ENCODE data around the gene OPHN1.
"Not testable (repeated sequence)": the region's sequence is repeated elsewhere in the genome, so short reads cannot be mapped to it uniquely, and the experiment has no call there.

The OPHN1 gene

DNA sequence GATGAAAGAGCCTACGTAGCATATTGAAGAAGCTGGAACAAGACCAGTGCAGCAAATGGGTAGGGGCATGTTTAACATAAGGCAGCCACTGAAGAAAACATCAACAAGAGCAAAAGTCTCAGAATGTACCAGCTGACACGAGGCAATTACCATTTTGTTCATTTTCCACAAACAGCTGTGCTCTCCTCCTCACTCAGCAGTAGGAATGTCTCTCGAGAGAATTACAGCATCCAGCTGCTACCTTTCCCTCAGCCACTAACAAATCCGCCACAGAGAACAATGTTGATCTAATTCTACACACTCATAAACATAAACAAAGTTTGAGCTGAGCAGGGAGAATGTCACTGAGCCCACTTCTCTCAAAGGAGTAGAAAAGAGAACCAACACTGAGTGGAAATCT, 68.0 kb downstream of the OPHN1 start:
- CTCF ChIA-PET: no interaction called here
- no peak overlapping the region for H3K27ac Mint-ChIP-seq
- DNase-seq: no peak
- no peaks in the 10 kb centered on the region for H3K4me1 Mint-ChIP-seq
- H3K27me3 Mint-ChIP-seq: no peaks in the 10 kb centered on the region
- H3K36me3 Mint-ChIP-seq: no peaks in the 10 kb centered on the region
- no peak overlapping the region for H3K4me3 Mint-ChIP-seq
- no peaks in the 10 kb centered on the region for H3K9me3 Mint-ChIP-seq

DNA sequence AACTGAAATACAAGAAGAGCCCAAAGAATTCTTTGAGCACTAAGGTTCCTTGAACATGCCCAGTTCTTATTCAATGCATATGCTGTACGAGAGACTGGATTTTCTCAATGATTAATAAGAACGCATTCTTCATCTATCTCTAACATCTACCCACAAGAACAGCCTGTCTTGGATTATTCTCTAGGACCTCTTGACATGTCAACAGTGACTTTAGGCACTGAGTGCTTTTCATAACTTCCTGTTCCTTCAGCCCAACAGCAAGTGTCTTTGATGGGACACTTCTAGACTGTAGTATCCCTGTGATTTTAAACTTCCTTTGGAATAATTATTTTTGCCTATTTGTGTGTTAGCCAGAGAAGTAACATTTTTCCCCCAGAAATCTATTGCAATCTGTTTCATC, 69.3 kb downstream of the OPHN1 start:
- H3K27ac Mint-ChIP-seq: no peak overlapping the region
- no peak overlapping the region for H3K4me3 Mint-ChIP-seq
- CTCF ChIA-PET: no interaction called here
- no peak for DNase-seq
- H3K36me3 Mint-ChIP-seq: no peaks in the 10 kb centered on the region
- H3K4me1 Mint-ChIP-seq: no peaks in the 10 kb centered on the region
- H3K27me3 Mint-ChIP-seq: no peaks in the 10 kb centered on the region
- H3K9me3 Mint-ChIP-seq: no peaks in the 10 kb centered on the region

DNA sequence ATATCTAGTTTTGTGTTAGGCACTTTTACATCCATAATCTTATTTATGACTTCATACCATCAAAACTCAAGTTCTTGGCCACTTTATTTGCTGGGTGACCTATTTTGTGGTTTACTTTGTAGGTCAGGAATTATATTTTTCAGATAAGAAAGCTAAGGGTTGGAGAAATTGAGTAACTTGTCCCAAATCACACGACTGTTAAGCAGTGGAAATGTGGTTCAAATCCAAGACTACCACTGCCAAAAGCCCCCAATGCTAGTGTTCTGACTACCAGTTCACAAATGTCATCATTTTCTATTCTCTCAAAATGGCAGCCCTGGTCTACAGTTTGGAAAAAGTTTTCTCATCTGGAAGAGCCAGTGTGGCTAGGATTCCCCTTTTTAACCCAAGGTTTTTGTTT, 74.6 kb downstream of the OPHN1 start:
- no peak overlapping the region for H3K4me3 Mint-ChIP-seq
- no peaks in the 10 kb centered on the region for H3K27me3 Mint-ChIP-seq
- H3K9me3 Mint-ChIP-seq: no peaks in the 10 kb centered on the region
- CTCF ChIA-PET: no interaction called here
- no peak overlapping the region for H3K27ac Mint-ChIP-seq
- no peak for DNase-seq
- no peaks in the 10 kb centered on the region for H3K4me1 Mint-ChIP-seq
- H3K36me3 Mint-ChIP-seq: no peaks in the 10 kb centered on the region

DNA sequence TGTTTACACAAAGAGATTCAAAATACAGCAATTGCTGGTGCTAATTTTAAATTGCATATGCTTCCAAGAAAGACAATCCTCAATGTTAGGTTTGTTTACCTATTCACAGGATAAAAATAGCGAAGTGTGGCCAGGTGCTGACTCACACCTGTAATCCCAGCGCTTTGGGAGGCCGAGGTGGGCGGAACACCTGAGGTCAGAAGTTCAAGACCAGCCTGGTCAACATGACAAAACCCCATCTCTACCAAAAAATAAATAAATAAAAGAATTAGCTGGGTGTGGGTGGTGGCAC, 77.7 kb downstream of the OPHN1 start:
- Mint-ChIP-seq H3K9me3 (no peaks in the 10 kb centered on the region), H3K4me1 (no peaks in the 10 kb centered on the region), H3K27me3 (no peaks in the 10 kb centered on the region), H3K27ac (no peak overlapping the region), H3K36me3 (no peaks in the 10 kb centered on the region), H3K4me3 (no peak overlapping the region)
- DNase-seq: no peak
- CTCF ChIA-PET: no interaction called here

DNA sequence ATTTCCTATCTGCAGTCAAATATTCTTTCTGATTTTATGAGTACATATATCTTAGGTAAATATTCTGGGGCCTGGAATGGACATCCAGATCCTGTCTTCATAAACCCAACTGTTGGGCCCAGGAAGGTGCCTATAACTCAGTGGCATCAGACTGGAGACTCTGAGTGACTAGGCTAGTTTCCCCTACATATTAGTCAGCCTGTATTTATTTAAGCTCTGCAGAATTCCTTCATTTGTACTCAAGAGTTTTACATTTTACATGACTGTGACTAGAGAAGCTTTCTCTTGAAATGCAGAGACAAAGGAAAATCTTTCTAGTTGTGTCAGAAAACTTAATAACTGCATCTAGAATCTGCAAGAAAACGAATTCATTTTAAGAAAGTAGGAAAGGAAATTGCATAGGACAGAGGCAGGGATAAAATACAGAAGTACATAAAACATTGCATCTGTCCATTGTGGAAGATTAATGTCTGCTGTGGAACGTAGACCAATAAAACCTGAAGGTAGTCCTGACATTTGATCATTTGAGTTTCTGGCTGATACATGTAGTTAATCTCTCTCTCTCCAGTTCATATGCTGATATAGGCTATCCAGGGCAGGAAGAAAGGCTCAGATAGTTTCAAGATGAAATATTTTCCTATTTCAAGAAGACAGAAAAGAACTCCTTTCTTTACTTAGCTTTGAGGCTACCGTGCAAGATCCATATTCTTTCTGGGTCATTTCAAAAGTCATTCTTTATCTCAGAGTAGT, 78.2 kb downstream of the OPHN1 start:
- CTCF ChIA-PET: no interaction called here
- H3K36me3 Mint-ChIP-seq: no peaks in the 10 kb centered on the region
- no peak overlapping the region for H3K4me3 Mint-ChIP-seq
- DNase-seq: no peak
- no peak overlapping the region for H3K27ac Mint-ChIP-seq
- H3K9me3 Mint-ChIP-seq: no peaks in the 10 kb centered on the region
- H3K4me1 Mint-ChIP-seq: no peaks in the 10 kb centered on the region
- H3K27me3 Mint-ChIP-seq: no peaks in the 10 kb centered on the region

DNA sequence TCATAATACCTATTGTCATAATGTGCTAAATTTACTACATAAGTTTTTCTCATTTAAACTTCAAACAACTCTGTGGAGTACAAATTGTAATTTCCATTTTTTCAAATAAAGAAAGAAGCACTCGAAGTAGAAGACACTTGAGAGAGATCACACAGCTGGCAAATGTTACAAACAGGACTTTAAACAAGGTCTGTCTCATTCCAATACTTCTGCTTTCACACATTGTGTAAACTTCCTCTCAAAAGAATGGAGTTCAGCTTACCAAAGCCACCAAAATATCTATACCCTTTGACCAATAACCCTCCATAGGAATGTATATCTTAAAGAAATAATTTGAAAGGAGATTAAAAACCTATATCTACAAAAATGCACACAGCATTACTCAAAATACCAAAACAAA, 88.3 kb downstream of the OPHN1 start:
- H3K4me3 Mint-ChIP-seq: no peak overlapping the region
- DNase-seq: no peak
- H3K4me1 Mint-ChIP-seq: no peaks in the 10 kb centered on the region
- H3K36me3 Mint-ChIP-seq: no peaks in the 10 kb centered on the region
- H3K9me3 Mint-ChIP-seq: no peaks in the 10 kb centered on the region
- no peaks in the 10 kb centered on the region for H3K27me3 Mint-ChIP-seq
- no peak overlapping the region for H3K27ac Mint-ChIP-seq
- CTCF ChIA-PET: no interaction called here

DNA sequence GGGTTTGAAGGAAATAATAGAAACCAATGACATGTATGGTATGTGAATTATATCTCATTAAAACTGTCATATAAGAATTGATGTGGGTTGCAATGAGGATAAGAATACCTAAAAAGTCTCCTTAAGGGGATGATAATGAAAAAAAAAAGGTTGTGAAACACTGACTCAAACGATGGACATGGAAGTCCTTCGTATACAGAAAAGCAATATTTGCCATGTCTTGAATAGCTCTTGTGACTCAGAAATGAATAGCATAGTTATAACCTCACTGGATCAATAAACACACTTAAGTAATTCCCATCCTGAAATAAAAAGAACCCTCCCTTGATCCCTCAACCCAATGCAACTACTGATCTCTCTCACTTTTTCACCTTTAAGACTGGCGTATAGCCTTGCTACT, 89.7 kb downstream of the OPHN1 start:
- no peak for DNase-seq
- Mint-ChIP-seq H3K36me3 (no peaks in the 10 kb centered on the region), H3K9me3 (no peaks in the 10 kb centered on the region), H3K4me3 (no peak overlapping the region), H3K27me3 (no peaks in the 10 kb centered on the region), H3K4me1 (no peaks in the 10 kb centered on the region), H3K27ac (no peak overlapping the region)
- CTCF ChIA-PET: no interaction called here

DNA sequence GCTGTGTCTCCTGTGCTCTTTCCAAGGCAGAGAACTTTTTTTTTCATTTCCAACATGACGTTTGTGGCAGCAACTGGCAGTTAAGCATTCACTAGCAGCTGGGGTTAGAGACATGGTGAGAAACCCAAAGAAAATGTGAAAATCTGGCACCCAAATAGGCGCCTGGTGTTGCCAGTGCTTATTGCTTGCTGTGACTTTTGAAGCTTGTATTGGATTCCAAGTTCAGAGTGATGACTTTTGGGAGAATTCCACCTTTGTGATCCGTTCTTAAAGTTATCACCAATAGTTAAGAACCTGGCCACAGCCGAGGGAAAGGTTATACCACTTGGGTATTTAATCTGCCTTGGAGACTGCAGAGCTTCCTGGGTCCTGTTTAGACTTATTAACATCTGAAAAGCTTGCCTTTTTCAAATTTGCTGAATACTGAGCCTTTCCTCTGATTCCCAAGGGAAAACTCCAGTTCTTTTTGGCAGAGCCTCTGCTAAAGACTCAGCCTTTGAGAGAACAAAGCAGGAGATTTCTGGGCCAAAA, 101.0 kb downstream of the OPHN1 start:
- Mint-ChIP-seq H3K4me1 (no peaks in the 10 kb centered on the region), H3K4me3 (no peak overlapping the region), H3K36me3 (no peaks in the 10 kb centered on the region), H3K9me3 (no peaks in the 10 kb centered on the region), H3K27ac (no peak overlapping the region), H3K27me3 (no peaks in the 10 kb centered on the region)
- no peak for DNase-seq
- CTCF ChIA-PET: no interaction called here

DNA sequence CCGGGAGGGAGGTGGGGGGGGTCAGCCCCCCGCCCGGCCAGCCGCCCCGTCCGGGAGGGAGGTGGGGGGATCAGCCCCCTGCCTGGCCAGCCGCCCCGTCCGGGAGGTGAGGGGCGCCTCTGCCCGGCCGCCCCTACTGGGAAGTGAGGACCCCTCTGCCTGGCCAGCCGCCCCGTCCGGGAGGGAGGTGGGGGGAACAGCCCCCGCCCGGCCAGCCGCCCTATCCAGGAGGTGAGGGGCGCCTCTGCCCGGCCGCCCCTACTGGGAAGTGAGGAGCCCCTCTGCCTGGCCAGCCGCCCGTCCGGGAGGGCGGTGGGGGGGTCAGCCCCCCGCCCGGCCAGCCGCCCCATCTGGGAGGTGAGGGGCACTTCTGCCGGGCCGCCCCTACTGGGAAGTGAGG, 106.5 kb downstream of the OPHN1 start:
- H3K27me3 Mint-ChIP-seq, DNase-seq, CTCF ChIA-PET, H3K27ac Mint-ChIP-seq, H3K4me1 Mint-ChIP-seq, H3K36me3 Mint-ChIP-seq, H3K9me3 Mint-ChIP-seq, H3K4me3 Mint-ChIP-seq: not testable (repeated sequence)

DNA sequence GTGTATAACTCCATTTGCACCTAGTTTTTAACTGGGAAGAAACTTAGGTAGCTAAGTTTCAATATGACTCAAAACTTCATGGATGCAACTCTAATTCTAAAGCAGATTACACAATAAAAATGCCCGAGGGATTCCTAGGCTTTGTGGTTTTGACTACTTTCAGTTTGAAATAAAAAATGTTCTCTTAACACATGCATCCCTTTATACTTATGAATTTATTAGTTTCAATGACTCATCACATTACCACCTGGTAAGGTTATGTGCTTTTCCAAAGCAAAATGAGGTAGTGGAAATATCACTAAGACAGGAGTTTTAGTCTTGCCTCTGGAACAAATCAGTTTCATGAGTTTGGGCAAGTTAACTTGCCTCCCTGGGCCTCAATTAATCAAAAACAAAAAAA, 125.5 kb downstream of the OPHN1 start:
- H3K9me3 Mint-ChIP-seq: no peaks in the 10 kb centered on the region
- CTCF ChIA-PET: no interaction called here
- H3K27me3 Mint-ChIP-seq: no peaks in the 10 kb centered on the region
- H3K36me3 Mint-ChIP-seq: no peaks in the 10 kb centered on the region
- no peak overlapping the region for H3K4me3 Mint-ChIP-seq
- no peaks in the 10 kb centered on the region for H3K4me1 Mint-ChIP-seq
- no peak for DNase-seq
- H3K27ac Mint-ChIP-seq: no peak overlapping the region

DNA sequence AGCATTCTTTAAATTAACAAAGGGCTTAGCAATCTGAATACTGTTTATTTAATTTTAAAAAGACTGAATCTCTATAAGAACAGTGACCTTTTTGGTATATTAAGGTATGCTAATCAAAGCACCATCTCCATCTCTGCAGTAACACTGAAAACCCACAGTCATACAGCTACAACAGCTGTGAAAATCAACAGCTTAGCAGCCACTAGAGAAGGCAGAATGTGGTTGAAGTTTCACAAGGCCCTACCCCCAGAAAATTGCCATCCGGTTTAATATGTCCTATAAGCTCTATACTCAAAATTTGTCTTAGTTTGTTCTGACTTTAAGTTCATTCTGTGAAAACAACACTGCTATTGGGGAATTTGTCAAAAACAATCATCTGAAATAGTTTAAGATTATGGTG, 128.7 kb downstream of the OPHN1 start:
- CTCF ChIA-PET: no interaction called here
- no peak for DNase-seq
- H3K4me3 Mint-ChIP-seq: no peak overlapping the region
- no peak overlapping the region for H3K27ac Mint-ChIP-seq
- H3K27me3 Mint-ChIP-seq: no peaks in the 10 kb centered on the region
- no peaks in the 10 kb centered on the region for H3K4me1 Mint-ChIP-seq
- H3K9me3 Mint-ChIP-seq: no peaks in the 10 kb centered on the region
- H3K36me3 Mint-ChIP-seq: no peaks in the 10 kb centered on the region

DNA sequence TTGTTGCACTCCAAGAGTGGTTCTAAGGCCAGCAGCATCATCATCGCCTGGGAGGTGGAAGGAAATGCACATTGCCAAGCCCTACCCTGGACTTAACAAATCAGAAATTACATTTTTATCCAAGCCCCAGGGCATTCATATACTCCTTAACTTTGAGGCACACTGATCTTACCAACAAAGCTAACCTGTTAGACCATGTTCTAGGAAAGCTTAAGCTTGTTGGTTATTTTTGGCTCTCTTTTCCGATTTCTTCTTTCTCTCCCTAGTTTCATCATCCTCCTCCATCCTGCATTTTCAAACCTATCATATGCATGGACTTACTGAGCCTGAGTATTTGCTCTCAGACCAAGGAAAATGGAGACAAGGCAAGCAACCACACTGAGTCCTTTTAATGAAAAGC, 133.4 kb downstream of the OPHN1 start:
- Mint-ChIP-seq H3K27me3 (no peaks in the 10 kb centered on the region), H3K4me1 (no peaks in the 10 kb centered on the region), H3K4me3 (no peak overlapping the region), H3K27ac (no peak overlapping the region), H3K9me3 (no peaks in the 10 kb centered on the region), H3K36me3 (no peaks in the 10 kb centered on the region)
- CTCF ChIA-PET: no interaction called here
- DNase-seq: no peak

DNA sequence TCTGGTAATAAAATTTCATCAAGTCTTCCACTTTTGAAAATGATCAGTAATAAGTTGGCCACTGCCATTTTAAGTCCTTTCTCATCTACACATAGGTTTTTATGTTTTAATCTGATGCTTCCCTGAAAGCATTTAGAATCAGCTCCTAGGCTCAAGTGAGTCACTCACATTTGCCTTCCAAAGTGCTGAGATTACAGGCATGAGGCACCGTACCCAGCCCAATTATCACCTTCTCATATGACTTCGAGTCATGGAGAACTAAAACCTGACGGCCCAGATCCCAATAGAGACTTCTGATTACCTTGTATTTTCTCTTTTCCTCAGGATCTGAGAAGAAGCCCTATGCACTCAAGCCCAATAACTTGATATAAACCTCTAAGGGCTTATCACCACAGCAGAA, 140.8 kb downstream of the OPHN1 start:
- no peaks in the 10 kb centered on the region for H3K27me3 Mint-ChIP-seq
- H3K27ac Mint-ChIP-seq: no peak overlapping the region
- H3K4me3 Mint-ChIP-seq: no peak overlapping the region
- H3K4me1 Mint-ChIP-seq: no peaks in the 10 kb centered on the region
- no peaks in the 10 kb centered on the region for H3K36me3 Mint-ChIP-seq
- no peaks in the 10 kb centered on the region for H3K9me3 Mint-ChIP-seq
- CTCF ChIA-PET: no interaction called here
- no peak for DNase-seq

DNA sequence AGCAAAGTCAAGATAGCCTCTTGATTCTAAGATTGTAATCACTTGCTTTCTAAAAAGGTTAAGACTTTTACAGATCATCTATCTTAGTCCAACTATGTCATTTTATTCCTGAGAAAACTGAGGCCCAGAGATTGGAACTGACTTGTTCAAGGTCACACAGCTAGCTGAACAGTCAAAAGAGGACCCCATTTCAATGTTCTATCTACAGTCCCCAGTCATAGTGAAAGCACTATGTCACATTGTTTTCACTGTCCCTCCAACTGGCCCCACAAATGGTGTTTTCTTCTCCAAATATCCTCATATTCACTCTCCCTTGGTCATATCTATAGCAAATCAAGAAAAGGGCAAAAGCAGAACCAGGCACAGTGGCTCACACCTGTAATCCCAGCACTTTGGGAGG, 145.2 kb downstream of the OPHN1 start:
- Mint-ChIP-seq H3K4me3 (no peak overlapping the region), H3K36me3 (no peaks in the 10 kb centered on the region), H3K4me1 (no peaks in the 10 kb centered on the region), H3K9me3 (peaks cover 2% of the 10 kb centered on the region), H3K27me3 (peaks cover 4% of the 10 kb centered on the region), H3K27ac (no peak overlapping the region)
- CTCF ChIA-PET: no interaction called here
- no peak for DNase-seq

DNA sequence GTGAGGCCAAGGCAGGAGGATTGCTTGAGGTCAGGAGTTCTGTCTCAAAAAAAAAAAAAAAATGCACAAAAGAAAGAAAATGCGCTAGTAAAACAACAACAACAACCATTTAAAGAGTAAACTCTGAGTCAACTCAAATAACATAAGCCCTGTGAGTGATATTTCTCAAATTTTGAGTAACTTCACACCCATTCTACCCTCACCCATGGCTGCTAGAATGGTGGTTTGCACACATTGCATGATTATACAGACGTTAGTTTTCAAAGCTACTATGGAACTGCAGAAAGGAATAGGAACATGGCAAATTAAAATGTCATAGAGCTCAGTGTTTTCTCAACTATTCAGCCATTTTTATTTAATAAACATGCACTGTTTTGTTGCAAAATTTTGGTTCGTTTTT, 145.9 kb downstream of the OPHN1 start:
- no peaks in the 10 kb centered on the region for H3K4me1 Mint-ChIP-seq
- H3K9me3 Mint-ChIP-seq: peaks cover 2% of the 10 kb centered on the region
- H3K27me3 Mint-ChIP-seq: peaks cover 4% of the 10 kb centered on the region
- CTCF ChIA-PET: no interaction called here
- no peaks in the 10 kb centered on the region for H3K36me3 Mint-ChIP-seq
- no peak overlapping the region for H3K27ac Mint-ChIP-seq
- no peak overlapping the region for H3K4me3 Mint-ChIP-seq
- DNase-seq: no peak

DNA sequence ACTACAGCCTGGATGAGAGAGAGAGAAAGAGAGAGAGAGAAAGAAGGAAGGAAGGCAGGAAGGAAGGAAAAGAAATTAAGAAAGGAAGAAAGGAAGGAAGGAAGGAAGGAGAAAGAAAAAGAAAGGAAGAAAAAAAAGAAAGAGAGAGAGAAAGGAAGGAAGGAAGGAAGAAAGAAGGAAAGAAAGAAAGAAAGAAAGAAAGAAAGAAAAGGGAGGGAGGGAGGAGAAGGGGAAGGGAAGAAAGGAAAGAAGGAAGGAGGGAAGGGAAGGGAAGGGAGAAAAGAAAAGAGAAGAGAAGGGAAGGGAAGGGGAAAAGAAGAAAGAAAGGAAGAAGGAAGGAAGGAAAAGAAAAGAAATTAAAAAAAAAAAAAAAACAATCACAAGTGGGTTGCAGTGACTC, 146.3 kb downstream of the OPHN1 start:
- no peak for DNase-seq
- no peaks in the 10 kb centered on the region for H3K36me3 Mint-ChIP-seq
- H3K27ac Mint-ChIP-seq: no peak overlapping the region
- no peak overlapping the region for H3K4me3 Mint-ChIP-seq
- CTCF ChIA-PET: no interaction called here
- peaks cover 4% of the 10 kb centered on the region for H3K27me3 Mint-ChIP-seq
- no peaks in the 10 kb centered on the region for H3K4me1 Mint-ChIP-seq
- H3K9me3 Mint-ChIP-seq: peaks cover 2% of the 10 kb centered on the region
